PFSK-1 (cell line): ENCODE measurements around the gene STEAP2.

ENCODE experiments used
- POLR2AphosphoS5 ChIP-seq: IDR thresholded peaks from 2 replicates; pipeline ENCODE4 v1.6.1; 2012; ENCODE audit warnings: low read depth, mild to moderate bottlenecking, control low read depth, low read length, moderate library complexity
- REST ChIP-seq, 2 experiments: IDR thresholded peaks; 2 replicates each; pipeline versions ENCODE4 v1.6.1 to v1.8.0; 2011 to 2012; ENCODE audit warnings: low read depth in 2 of 2, low read length in 2 of 2, control low read depth in 1 of 2, inconsistent platforms in 1 of 2, mild to moderate bottlenecking in 1 of 2, moderate library complexity in 1 of 2; ENCODE audit not compliant: insufficient read depth in 1 of 2

GRCh38 chr7:90243556-90243955 is 32.0 kb downstream of the STEAP2 start:
- TF ChIP-seq POLR2AphosphoS5, result no peak
- no peak for TF ChIP-seq REST (IDR thresholded peaks at IDR 0.05; ENCODE audit: insufficient read depth in 1 of 2, low read depth in 2 of 2, low read length in 2 of 2)
